GM23338 (cell line): ENCODE measurements around the gene RPIA. TPM values are rescaled to one million over a fixed set of nuclear protein-coding genes. Genes with fewer than 3 reads are reported as not detected.
A peak's percentile ranks its signal among the peaks of the same experiment; 100 is the strongest.

Source experiments
- ATAC-seq: fragments of 200-7000 bp; cut with Tn5 transposase; 3 replicates; pipeline ENCODE4 v1.9.1; 2020
- DNase-seq: peaks from one replicate; pipeline ENCODE4 v3.0.0-alpha.2; 2015; ENCODE audit warnings: low spot score
- H2AFZ ChIP-seq: fragments of 200-600 bp; sonication (generic); 2 replicates; pipeline ENCODE4 v1.8.0; 2016; ENCODE audit warnings: antibody characterized with exemption, mild to moderate bottlenecking, moderate library complexity
- H3F3A ChIP-seq: fragments of 200-600 bp; sonication (generic); replicated peaks from 2 replicates; pipeline ENCODE4 v1.8.0; 2017; ENCODE audit warnings: antibody characterized with exemption, mixed run types, low read depth
- H3K27ac ChIP-seq: fragments of 200-600 bp; sonication (generic); 2 replicates; pipeline ENCODE4 v1.6.1; 2016; ENCODE audit warnings: low read depth
- H3K27me3 ChIP-seq: fragments of 200-600 bp; sonication (generic); 2 replicates; pipeline ENCODE4 v1.8.0; 2016; ENCODE audit warnings: mild to moderate bottlenecking, mixed run types, moderate library complexity; ENCODE audit not compliant: insufficient read depth
- H3K36me3 ChIP-seq: fragments of 200-600 bp; sonication (generic); 2 replicates; pipeline ENCODE4 v1.8.0; 2016; ENCODE audit warnings: mild to moderate bottlenecking; ENCODE audit not compliant: insufficient read depth
- H3K4me1 ChIP-seq: fragments of 200-600 bp; sonication (generic); 2 replicates; pipeline ENCODE4 v1.8.0; 2016; ENCODE audit warnings: mild to moderate bottlenecking, moderate library complexity; ENCODE audit not compliant: insufficient read depth
- H3K4me2 ChIP-seq: fragments of 200-600 bp; sonication (generic); 2 replicates; pipeline ENCODE4 v1.7.1; 2017; ENCODE audit warnings: mixed run types
- H3K4me3 ChIP-seq: fragments of 200-600 bp; sonication (generic); 2 replicates; pipeline ENCODE4 v1.6.1; 2016; ENCODE audit warnings: mixed run types
- H3K79me2 ChIP-seq: fragments of 200-600 bp; sonication (generic); replicated peaks from 2 replicates; pipeline ENCODE4 v1.8.0; 2017; ENCODE audit warnings: mild to moderate bottlenecking; ENCODE audit not compliant: insufficient read depth
- H3K9me2 ChIP-seq: fragments of 200-600 bp; sonication (generic); 2 replicates; pipeline ENCODE4 v1.8.0; 2017; ENCODE audit not compliant: insufficient read depth
- H4K20me1 ChIP-seq: fragments of 200-600 bp; sonication (generic); replicated peaks from 2 replicates; pipeline ENCODE4 v1.8.0; 2017; ENCODE audit warnings: mild to moderate bottlenecking; ENCODE audit not compliant: insufficient read depth
- H3K27ac Mint-ChIP-seq: 2 replicates; pipeline ENCODE4 v1.8.0; 2020; ENCODE audit warnings: inconsistent platforms, mild to moderate bottlenecking, moderate library complexity, mixed read lengths
- H3K27me3 Mint-ChIP-seq: 3 replicates; pipeline ENCODE4 v1.8.0; 2022; ENCODE audit warnings: low read depth, mild to moderate bottlenecking, moderate library complexity, mixed read lengths, inconsistent platforms; ENCODE audit not compliant: insufficient read depth, poor library complexity
- H3K36me3 Mint-ChIP-seq: 3 replicates; pipeline ENCODE4 v1.8.0; 2021; ENCODE audit warnings: low read depth, mild to moderate bottlenecking, inconsistent platforms, moderate library complexity, mixed read lengths
- H3K4me1 Mint-ChIP-seq: 3 replicates; pipeline ENCODE4 v1.8.0; 2020; ENCODE audit warnings: mild to moderate bottlenecking, inconsistent platforms, mixed read lengths
- H3K4me3 Mint-ChIP-seq: 3 replicates; pipeline ENCODE4 v1.8.0; 2021; ENCODE audit warnings: moderate library complexity, mild to moderate bottlenecking, inconsistent platforms, mixed read lengths
- H3K9me3 Mint-ChIP-seq: 3 replicates; pipeline ENCODE4 v1.8.0; 2020; ENCODE audit warnings: moderate library complexity, mild to moderate bottlenecking, inconsistent platforms, mixed read lengths
- CREB1 ChIP-seq: fragments of 250-450 bp; sonication (Bioruptor Pico); IDR thresholded peaks from 2 replicates; pipeline ENCODE4 v1.5.0; 2020; ENCODE audit warnings: low read depth, mild to moderate bottlenecking, moderate library complexity
- EZH2 ChIP-seq: fragments of 200-600 bp; sonication (generic); IDR thresholded peaks from one replicate; pipeline ENCODE4 v1.8.0; 2017; ENCODE audit warnings: antibody characterized with exemption, mild to moderate bottlenecking, low read depth; ENCODE audit not compliant: unreplicated experiment
- JUNB ChIP-seq: IDR thresholded peaks from one replicate; pipeline ENCODE4 v1.6.1; 2016; ENCODE audit warnings: antibody characterized with exemption; ENCODE audit not compliant: unreplicated experiment
- POLR2AphosphoS5 ChIP-seq: IDR thresholded peaks from 2 replicates; pipeline ENCODE4 v1.6.1; 2016; ENCODE audit warnings: antibody characterized with exemption, low read depth
- REST ChIP-seq: IDR thresholded peaks from one replicate; pipeline ENCODE4 v1.6.1; 2018; ENCODE audit warnings: antibody characterized with exemption; ENCODE audit not compliant: unreplicated experiment
- STAT1 ChIP-seq: IDR thresholded peaks from one replicate; pipeline ENCODE4 v1.6.1; 2016; ENCODE audit warnings: antibody characterized with exemption; ENCODE audit not compliant: unreplicated experiment
- ZNF114 ChIP-seq: fragments of 250-450 bp; sonication (Bioruptor Pico); IDR thresholded peaks from 2 replicates; pipeline ENCODE4 v1.5.0; 2020; ENCODE audit warnings: mild to moderate bottlenecking, moderate library complexity
- long read RNA-seq: library from polyadenylated mRNA; unstranded; transcript quantifications from one replicate; pipeline ENCODE4 v2.0.0, GENCODE V29; 2020; ENCODE audit not compliant: unreplicated experiment
- polyA plus RNA-seq: library from polyadenylated mRNA; unstranded; fragments of >200 nt; fragmentation: Nextera tagmentation; extraction: Ambion mirVana; gene quantifications from 2 replicates; pipeline ENCODE4 v1.2.1, GENCODE V29; 2016
- total RNA-seq: library from RNA; depleted of rRNA; stranded (reverse); fragments of >200 nt; shearing (Covaris generic); gene quantifications from 2 replicates; pipeline ENCODE4 v1.2.3, GENCODE V29; 2014; rRNA removed
- TF ChIP-seq, protein P1 (sequence below): IDR thresholded peaks from 2 replicates; pipeline ENCODE4 v1.6.1; 2016; ENCODE audit warnings: antibody characterized with exemption
- TF ChIP-seq, protein P2 (sequence below), 2 experiments: fragments of 200-600 bp in 1 of 2; sonication (generic) in 1 of 2; conservative IDR thresholded peaks; 2 replicates each; pipeline versions ENCODE4 v1.5.1 to v1.6.1; 2016 to 2017; ENCODE audit warnings: antibody characterized with exemption in 2 of 2, low read depth in 2 of 2, mild to moderate bottlenecking in 2 of 2, moderate library complexity in 1 of 2

Gene RPIA
- total RNA-seq (15.2 and 18.8 TPM in 2 replicates), polyA plus RNA-seq (22.0 and 22.5 TPM in 2 replicates)
- long read RNA-seq, transcript RPIA-201 (9 exons, 1,848 nt) = major isoform, 19 of 24 reads
- long read RNA-seq, partial matches to known transcripts = 4 of 24 reads
- long read RNA-seq, other reads (novel, unspliced or antisense) = 1 of 24 reads

GRCh38 chr2:88691339-88692183 is at the start of gene RPIA:
RPIA (plus strand) TSS chr2:88691673; CDS start chr2:88691699, 26 bp downstream.
- Mint-ChIP-seq H3K4me3 (peak within 1 kb of the TSS; percentile 93), H3K27me3 (peaks cover 13% of the 10 kb centered on the region), H3K4me1 (peaks cover 20% of the 10 kb centered on the region), H3K36me3 (peaks cover 38% of the 10 kb centered on the region), H3K9me3 (peaks cover 44% of the 10 kb centered on the region), H3K27ac (peak within 1 kb of the TSS; percentile 97)
- peak within 1 kb of the TSS; percentile 92 for H3K4me3 ChIP-seq
- TF ChIP-seq POLR2AphosphoS5 (peak; percentile 84), ZNF114 (CRISPR knock-in tag) (no peak), CREB1 (CRISPR knock-in tag) (peak; percentile 97)
- TF ChIP-seq, protein P1, sequence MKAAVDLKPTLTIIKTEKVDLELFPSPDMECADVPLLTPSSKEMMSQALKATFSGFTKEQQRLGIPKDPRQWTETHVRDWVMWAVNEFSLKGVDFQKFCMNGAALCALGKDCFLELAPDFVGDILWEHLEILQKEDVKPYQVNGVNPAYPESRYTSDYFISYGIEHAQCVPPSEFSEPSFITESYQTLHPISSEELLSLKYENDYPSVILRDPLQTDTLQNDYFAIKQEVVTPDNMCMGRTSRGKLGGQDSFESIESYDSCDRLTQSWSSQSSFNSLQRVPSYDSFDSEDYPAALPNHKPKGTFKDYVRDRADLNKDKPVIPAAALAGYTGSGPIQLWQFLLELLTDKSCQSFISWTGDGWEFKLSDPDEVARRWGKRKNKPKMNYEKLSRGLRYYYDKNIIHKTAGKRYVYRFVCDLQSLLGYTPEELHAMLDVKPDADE = peak; percentile 98
- TF ChIP-seq, protein P2, sequence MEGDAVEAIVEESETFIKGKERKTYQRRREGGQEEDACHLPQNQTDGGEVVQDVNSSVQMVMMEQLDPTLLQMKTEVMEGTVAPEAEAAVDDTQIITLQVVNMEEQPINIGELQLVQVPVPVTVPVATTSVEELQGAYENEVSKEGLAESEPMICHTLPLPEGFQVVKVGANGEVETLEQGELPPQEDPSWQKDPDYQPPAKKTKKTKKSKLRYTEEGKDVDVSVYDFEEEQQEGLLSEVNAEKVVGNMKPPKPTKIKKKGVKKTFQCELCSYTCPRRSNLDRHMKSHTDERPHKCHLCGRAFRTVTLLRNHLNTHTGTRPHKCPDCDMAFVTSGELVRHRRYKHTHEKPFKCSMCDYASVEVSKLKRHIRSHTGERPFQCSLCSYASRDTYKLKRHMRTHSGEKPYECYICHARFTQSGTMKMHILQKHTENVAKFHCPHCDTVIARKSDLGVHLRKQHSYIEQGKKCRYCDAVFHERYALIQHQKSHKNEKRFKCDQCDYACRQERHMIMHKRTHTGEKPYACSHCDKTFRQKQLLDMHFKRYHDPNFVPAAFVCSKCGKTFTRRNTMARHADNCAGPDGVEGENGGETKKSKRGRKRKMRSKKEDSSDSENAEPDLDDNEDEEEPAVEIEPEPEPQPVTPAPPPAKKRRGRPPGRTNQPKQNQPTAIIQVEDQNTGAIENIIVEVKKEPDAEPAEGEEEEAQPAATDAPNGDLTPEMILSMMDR (conservative IDR thresholded peaks at IDR 0.05; ENCODE audit: low read depth in 2 of 2) = peak; percentile 50 to 63
- H3K4me2 ChIP-seq = peak within 1 kb of the TSS; percentile 87
- peaks cover 4% of the 10 kb centered on the region for H3K4me1 ChIP-seq
- DNase-seq = peak; percentile 99
- ATAC-seq = peak; percentile 96
- no peaks in the 10 kb centered on the region for H3F3A ChIP-seq
- H4K20me1 ChIP-seq = no peaks in the 10 kb centered on the region
- peak within 1 kb of the TSS; percentile 64; the same call in 1 of the 2 replicates for H3K27ac ChIP-seq
- peak within 1 kb of the TSS; percentile 95 for H2AFZ ChIP-seq
- peaks cover 48% of the 10 kb centered on the region for H3K79me2 ChIP-seq
- no peaks in the 10 kb centered on the region; the same call in 1 of the 2 replicates for H3K27me3 ChIP-seq
- H3K36me3 ChIP-seq = peaks cover 3% of the 10 kb centered on the region; the same call in 1 of the 2 replicates
- H3K9me2 ChIP-seq = peaks cover 10% of the 10 kb centered on the region

DNA sequence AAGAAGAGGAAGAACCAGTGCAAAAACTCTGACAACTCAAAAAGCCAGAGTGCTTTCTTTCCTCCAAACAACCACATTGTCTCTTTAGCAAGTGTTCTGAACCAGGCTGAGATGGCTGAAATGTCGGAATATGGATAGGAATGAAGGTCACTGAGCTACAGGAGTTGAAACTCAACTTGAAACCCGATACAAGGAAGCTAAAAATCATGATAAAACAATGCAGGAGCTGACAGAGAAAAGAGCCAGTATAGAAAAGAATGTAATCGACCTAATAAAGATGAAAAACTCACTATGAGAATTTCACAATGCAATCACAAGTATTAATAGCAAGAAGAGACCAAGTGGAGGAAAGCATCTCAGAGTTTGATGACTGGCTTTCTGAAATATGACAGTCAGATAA is 49.2 kb upstream of the RPIA start:
- Histone ChIP-seq H3K9me2 (no peaks in the 10 kb centered on the region; the same call in 1 of the 2 replicates), H3K4me2 (no peak overlapping the region), H3K4me3 (no peak overlapping the region), H3K4me1 (peaks cover 20% of the 10 kb centered on the region), H3K27ac (no peak overlapping the region), H3K79me2 (no peaks in the 10 kb centered on the region), H2AFZ (0 out of 2 replicates have a peak overlapping the region, but pooled peaks have one; percentile 2), H3F3A (no peaks in the 10 kb centered on the region), H3K27me3 (no peaks in the 10 kb centered on the region), H3K36me3 (no peaks in the 10 kb centered on the region), H4K20me1 (no peaks in the 10 kb centered on the region)
- peaks cover 7% of the 10 kb centered on the region; the same call in 1 of the 3 replicates for H3K9me3 Mint-ChIP-seq
- H3K4me3 Mint-ChIP-seq = no peak overlapping the region
- H3K36me3 Mint-ChIP-seq = peaks cover 3% of the 10 kb centered on the region; the same call in 1 of the 3 replicates
- no peak overlapping the region for H3K27ac Mint-ChIP-seq
- DNase-seq (no peak), ATAC-seq (no peak)
- H3K27me3 Mint-ChIP-seq = peaks cover 1% of the 10 kb centered on the region
- H3K4me1 Mint-ChIP-seq = peaks cover 15% of the 10 kb centered on the region
- TF ChIP-seq REST = no peak
- TF ChIP-seq, protein P1 = no peak
- TF ChIP-seq, protein P2 (conservative IDR thresholded peaks at IDR 0.05; ENCODE audit: low read depth in 2 of 2) = no peak
- no peak for TF ChIP-seq POLR2AphosphoS5
- no peak for TF ChIP-seq CREB1 (CRISPR knock-in tag)
- TF ChIP-seq EZH2 = no peak
- TF ChIP-seq STAT1 = no peak
- TF ChIP-seq JUNB = no peak
